GM19452 (cell line): Measurements from ENCODE around the gene TMEM109.
A peak's percentile ranks its signal among the peaks of the same experiment; 100 is the strongest.

Source experiments
- ATAC-seq: cut with Tn5 transposase; IDR thresholded peaks from one replicate; pipeline ENCODE4 v1.9.1; 2021; ENCODE audit not compliant: unreplicated experiment

The TMEM109 gene

DNA sequence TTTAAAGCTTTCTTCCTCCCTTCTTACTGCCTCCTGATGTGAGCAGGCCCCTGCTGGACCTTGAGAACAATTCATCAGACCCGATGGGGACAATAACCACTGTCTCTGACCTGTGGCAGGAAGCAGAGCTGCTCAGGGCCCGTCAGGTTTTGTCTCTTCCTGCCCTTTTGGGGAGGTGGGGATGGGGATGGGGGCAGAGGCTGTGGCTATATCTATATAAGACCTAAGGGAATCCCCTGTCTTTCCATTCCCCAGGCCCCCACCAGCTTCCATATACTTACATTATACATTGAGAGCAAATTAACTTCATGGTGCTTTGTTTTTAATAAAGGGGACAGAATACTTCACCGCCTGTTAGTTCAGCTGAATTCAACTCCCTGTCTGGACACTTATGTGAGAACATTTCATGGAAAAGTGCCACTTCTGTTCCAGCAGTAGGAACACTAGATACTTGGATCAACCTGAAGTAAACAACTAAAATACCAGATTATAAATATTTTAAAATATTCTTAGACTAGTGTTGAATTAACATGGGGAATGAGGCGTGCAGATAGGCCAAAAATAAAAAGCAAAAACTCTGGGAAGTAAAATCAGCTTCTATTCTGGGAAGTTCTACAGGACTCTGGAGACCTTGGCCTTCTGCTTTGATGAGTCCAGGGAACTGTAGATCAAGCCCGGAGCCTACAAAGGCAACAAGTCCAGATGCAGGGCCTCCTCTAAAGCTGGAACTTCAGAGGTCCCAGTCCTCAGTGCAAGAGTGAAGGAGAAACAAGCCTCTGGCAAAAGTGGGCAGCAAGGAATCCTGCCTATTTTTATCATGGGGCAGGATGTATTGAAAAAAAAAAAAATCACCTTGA is 35.5 kb upstream of the TMEM109 start:
- ATAC-seq, result no peak

DNA sequence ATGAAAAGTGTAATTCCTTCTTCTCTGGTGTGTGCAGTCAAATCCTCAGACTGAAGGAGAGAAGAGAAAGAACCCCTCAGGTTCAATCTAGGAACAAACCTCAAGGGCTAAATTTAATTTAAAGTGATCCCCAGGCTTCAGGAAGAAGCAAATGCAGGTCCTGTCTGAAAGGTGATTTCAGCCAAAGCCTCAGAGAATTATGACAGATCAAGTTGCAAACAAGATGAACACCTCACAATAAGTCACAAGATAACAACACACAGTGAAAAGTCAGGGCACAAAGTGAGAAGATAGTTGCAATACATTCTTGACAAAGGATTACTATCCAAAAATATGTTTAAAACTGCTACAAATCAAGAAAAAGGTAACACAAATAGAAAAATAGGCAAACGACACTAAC is 34.9 kb upstream of the TMEM109 start:
- ATAC-seq, result no peak

- no peak for ATAC-seq
These were observed 33.9 kb upstream of the TMEM109 start for GRCh38 chr11:60879971-60880588.

GRCh38 chr11:60880643-60881282 is 33.2 kb upstream of the TMEM109 start:
- no peak for ATAC-seq

DNA sequence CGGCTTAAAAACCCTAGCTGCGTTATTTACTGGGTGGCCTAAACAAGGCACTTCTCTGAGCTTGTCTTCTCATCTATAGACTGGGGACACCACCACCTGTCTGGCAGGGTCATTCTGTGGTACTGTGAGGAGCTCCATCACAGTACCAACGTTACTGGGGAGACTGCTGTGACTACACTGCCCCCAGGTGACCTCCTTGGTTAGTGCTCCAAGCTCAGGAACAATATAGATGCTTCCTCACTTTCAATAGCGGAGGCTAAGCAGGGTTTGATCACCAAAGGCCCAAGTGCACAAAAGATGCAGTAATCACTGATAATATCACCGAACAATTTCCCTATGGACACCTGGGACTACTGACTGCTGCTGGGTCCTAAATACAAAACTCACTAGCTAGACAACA is 26.4 kb upstream of the TMEM109 start:
- ATAC-seq, result no peak

DNA sequence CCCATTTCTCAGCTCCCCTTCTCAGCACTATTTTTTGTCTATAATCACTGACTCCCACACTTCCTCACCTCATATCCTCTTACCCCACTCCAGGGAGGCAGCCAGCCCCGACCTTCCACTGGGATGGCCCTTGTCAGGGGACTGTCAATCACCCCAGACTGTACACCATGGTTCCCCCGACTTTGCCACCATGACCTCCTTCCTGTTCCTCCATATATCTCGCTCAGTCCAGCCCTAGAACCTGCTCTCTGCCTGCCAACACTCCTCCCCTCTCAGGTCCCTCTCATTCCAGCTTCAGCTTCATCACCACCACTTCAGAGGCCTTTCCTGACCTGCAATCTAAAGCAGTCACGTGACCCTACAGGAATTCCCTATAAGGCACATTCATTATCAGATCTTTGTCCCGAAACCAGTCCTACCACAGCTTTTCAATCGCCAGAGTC is 24.1 kb upstream of the TMEM109 start:
- ATAC-seq, result no peak

DNA sequence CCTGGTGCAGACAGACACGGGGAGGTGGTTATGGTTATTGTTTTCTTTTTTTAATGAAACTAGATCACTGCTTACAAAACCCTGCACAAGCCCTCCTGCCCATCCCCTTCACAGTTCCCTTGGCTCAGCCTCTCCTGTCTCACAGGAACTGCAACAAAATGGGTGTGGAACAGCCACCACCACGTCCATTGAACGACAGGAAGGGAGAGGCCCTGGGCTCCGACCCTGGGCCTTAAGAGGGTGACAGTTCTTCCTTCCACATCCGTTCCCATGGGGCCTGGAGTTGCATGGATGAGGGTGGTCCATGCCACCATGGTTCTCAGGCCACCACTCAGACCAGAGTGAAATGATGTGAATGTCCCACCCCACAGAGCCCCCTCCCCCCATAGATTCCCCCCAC is 23.3 kb upstream of the TMEM109 start:
- no peak for ATAC-seq

DNA sequence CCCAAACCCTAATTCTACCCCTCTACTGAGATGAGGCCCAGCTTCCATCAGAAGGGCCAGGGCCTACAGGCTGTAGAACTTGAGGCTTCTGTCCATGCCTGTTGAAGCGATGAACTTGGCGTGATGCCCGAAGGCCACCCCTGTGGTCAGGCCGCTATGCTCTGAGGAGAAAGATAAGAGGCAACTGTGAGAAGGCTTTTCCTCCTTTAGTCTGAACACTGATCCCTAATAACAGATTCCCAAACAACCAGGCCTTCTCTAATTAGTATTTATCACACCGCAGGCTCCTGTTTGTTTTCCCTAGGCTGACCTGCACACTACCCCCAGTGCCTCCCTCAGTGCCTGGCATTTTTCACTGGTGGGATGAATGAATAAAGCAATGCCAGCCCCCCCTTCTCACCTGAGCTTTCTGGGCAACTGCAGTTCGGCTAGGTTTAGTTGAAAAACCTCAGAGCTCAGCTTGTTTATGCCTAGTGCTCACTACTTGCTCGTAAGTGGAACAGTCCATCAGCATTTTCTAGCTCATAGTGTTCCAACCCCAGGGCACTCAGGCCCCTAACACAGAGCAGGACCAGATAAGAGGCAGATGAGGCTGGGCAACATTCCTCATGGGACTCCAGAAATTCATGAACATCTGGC is 22.7 kb upstream of the TMEM109 start:
- ATAC-seq, result no peak

- ATAC-seq, result no peak
These were observed 18.3 kb upstream of the TMEM109 start for GRCh38 chr11:60895687-60896086.

DNA sequence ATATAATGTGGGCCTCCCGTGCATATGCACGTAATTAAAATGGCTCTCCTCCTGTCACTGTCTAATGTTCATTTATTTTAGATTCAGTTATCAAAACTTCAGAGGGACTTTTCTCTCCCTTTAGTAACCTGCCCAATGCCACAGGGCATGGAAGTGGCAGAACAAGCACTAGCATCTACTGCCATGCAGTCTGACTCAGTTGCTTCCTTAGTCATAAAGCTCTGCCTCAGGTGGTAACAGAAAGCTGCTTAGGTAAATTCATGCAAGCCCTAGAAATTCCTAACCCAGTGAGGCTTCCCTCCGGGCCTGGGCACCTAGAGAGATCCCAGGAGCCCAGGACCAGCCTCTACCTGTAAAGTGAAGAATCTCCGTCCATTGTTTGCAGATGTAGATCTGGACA is 16.5 kb upstream of the TMEM109 start:
- no peak for ATAC-seq

DNA sequence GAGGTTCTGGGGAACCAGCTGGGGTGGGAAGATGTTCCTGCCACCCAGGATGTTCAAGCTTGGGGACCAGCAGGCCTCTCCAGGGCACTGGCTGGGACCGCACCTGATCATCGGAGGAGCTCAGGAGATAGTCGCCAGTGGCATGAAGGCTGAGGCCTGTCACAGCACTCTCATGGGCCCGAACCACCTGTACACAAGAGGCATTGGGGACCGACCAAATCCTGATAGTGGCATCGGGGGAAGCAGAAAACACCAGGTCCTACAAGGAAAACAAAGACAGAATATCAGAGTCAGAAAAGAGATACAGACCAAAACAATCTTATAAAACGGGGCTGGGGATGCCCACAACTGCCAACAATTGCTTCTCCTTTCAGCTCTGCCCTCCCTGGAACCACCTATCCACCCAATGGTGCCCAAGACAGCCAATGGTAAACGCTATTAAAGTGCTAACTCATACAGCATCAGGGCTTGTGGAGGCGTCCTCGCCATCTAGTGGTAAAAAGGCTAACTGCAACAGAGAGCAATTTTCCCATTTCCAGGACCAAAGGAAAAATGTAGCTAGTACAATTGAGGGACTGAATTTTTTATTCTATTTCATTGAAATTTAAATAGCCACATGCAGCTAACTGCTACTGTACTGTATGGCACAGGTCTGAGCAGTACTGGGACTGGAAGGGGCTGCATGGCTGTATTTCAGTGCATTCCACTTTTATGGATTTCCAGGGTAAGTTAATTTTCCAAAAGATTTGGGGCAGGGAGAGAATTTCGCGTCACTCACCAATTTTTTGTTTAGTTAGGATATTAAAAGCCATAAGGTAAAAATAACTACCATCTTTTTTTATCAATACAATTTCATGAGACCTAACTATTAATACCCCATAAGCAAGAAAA is 14.7 kb upstream of the TMEM109 start:
- peak; percentile 53 for ATAC-seq

DNA sequence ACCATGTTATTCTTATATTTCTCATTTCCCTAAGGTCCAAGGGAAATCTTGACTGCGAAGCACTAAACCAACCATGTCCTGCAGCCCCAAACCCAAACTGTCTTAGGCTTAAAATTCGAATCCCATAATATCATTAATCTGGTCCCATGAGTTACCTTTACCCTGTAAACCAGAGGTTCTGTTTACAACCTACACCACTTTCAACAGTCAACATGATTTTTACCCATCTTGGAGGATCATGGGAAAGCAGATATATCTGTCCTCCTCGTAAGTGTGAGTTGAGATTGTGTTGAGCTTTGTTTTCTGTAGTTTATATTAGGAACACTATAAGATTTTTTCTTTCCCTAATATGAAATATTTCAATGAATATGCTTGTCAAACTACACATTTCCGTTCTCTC is 14.0 kb upstream of the TMEM109 start:
- ATAC-seq, result no peak

GRCh38 chr11:60900673-60901404 is 13.1 kb upstream of the TMEM109 start:
- ATAC-seq, result no peak

DNA sequence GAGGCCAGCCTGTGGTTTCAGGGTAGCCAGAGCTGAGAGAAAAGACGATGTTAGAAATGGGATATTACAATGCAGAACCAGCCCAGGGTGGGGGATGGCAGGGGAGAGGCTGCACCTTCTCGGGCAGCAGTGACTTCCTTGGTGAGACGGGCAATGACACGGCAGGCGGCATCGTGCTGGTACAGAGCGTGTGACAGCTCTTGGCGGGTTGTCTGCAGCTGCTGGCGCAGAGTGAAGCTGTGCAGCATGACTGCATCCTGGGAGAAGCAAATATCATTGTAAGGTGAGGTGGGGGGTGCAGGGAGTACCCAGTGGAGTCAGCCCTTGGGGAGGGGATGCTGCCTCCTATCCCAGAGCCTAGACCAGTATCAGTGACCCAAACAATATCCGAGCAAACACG is 11.3 kb upstream of the TMEM109 start:
- ATAC-seq, result no peak

GRCh38 chr11:60905047-60905446 is 8.9 kb upstream of the TMEM109 start:
- ATAC-seq, result no peak

DNA sequence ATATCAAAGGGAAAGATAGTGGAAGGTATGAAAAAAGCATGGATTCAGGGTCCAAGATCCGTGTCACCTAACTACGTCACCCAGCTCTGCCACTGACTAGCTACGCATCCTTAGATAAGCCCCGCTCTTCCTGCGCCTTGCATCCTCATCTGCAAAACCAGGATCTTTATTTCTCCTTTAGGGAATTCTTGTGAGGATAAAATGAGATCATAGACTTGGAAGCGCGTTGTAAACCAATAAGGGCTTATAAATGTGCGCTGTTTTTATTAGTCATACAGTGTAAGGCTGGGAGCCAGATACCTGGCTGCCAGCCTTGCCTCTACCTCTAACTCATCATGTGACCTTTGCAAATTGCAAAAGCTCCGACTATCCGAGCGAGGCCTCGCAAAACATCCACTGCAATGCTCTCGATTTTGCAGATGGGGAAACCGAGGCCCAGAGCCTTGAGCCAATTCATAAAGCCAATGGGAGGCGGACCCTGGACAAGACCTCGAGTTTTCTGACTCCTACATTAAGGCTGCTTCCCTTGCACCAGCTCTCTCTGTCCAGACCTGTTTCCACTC is 8.3 kb upstream of the TMEM109 start:
- ATAC-seq, result no peak

GRCh38 chr11:60906132-60906972 is 7.6 kb upstream of the TMEM109 start, which contains the start of gene PRPF19:
PRPF19 (minus strand) TSS chr11:60906585; CDS start chr11:60906382, 203 bp downstream.
- peak; percentile 67 for ATAC-seq

DNA sequence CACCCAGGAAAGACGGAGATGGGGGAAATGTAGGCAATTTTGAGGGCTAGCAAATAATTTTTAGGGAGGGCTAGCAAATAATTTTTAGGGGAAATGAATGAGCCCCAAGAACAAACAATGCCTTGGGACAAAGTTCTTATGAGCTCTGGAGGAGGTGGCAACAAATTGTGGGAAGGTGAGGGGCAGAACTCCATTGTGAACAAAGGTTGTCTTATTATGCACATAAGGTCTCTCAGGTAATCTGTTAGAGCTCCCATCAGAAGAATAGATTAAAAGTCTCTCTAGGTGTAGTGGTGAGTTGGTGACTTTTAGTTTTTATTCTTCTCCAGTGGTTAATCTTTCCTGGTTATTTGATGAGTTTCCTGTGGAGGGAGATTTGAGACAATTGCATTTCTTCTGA is 5.2 kb upstream of the TMEM109 start:
- no peak for ATAC-seq
